ENCODE data around the gene COL28A1. TPM values are rescaled to one million over a fixed set of nuclear protein-coding genes. Genes with fewer than 3 reads are reported as not detected.

Gene COL28A1
- polyA plus RNA-seq, 3 donors: not detected

DNA sequence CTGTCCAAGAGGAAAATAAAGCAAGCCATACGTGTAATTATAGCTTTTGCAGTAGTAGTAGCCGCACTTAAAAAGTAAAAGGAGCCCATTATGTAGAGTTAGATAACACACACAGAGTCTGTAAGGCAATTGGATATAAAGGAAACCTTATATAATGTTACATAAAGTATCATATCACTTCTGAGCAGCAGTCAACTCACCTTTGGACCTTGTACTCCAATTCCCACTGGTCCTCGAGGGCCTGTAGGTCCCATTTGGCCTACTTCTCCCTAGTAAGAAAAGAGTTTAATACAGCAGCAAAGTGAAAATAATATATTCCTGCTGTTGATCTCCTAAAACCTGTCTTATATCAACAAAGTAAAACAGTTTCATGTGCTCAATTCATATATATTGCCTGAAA, 83.6 kb downstream of the COL28A1 start:
- Mint-ChIP-seq H3K9me3 (peaks cover 7 to 28% (median 17%) of the 10 kb centered on the region in 7 donors), H3K36me3 (no peaks in the 10 kb centered on the region), H3K4me1 (no peaks in the 10 kb centered on the region), H3K27me3 (ENCODE audit: low read depth in 3 of 3) (peaks cover 0 to 2% (median 0%) of the 10 kb centered on the region in 3 donors), H3K4me3 (no peak overlapping the region), H3K27ac (no peak overlapping the region)
- H3K9ac ChIP-seq (ENCODE audit: insufficient read depth, low read length, poor library complexity, severe bottlenecking): no peak overlapping the region
- no peaks in the 10 kb centered on the region for H3K36me3 ChIP-seq (replicated peaks in 1 of 2; ENCODE audit: control insufficient read depth in 1 of 2, insufficient read depth in 2 of 2, low read length in 2 of 2)
- no peak overlapping the region for H2AFZ ChIP-seq (ENCODE audit: insufficient read depth, low read depth, low read length, poor library complexity, severe bottlenecking)
- DNase-seq: no peak
- no peaks in the 10 kb centered on the region for H3K4me1 ChIP-seq (ENCODE audit: control insufficient read depth in 1 of 2, insufficient read depth in 2 of 2, low read length in 2 of 2)
- H3K27ac ChIP-seq (ENCODE audit: low read depth in 1 of 2, low read length in 2 of 2): no peak overlapping the region
- H3K79me2 ChIP-seq (ENCODE audit: insufficient read depth, low read length): no peaks in the 10 kb centered on the region
- WGBS (ENCODE audit: insufficient coverage): no CpG with 5 or more reads among the region's 3 CpGs
- H4K20me1 ChIP-seq (ENCODE audit: insufficient read depth, low read length): no peaks in the 10 kb centered on the region
- peaks cover 8 to 21% of the 10 kb centered on the region in 2 donors for H3K9me3 ChIP-seq (replicated peaks in 1 of 2; ENCODE audit: control insufficient read depth in 1 of 2, insufficient read depth in 1 of 2, low read length in 2 of 2)
- H3K27me3 ChIP-seq (ENCODE audit: control insufficient read depth in 2 of 2, insufficient read depth in 2 of 2, low read length in 2 of 2): no peaks in the 10 kb centered on the region
- TF ChIP-seq, protein P1, sequence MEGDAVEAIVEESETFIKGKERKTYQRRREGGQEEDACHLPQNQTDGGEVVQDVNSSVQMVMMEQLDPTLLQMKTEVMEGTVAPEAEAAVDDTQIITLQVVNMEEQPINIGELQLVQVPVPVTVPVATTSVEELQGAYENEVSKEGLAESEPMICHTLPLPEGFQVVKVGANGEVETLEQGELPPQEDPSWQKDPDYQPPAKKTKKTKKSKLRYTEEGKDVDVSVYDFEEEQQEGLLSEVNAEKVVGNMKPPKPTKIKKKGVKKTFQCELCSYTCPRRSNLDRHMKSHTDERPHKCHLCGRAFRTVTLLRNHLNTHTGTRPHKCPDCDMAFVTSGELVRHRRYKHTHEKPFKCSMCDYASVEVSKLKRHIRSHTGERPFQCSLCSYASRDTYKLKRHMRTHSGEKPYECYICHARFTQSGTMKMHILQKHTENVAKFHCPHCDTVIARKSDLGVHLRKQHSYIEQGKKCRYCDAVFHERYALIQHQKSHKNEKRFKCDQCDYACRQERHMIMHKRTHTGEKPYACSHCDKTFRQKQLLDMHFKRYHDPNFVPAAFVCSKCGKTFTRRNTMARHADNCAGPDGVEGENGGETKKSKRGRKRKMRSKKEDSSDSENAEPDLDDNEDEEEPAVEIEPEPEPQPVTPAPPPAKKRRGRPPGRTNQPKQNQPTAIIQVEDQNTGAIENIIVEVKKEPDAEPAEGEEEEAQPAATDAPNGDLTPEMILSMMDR (IDR thresholded peaks at IDR 0.05): no peak
- no peak overlapping the region for H3K4me2 ChIP-seq (replicated peaks; ENCODE audit: extremely low read depth, low read length, poor library complexity, severe bottlenecking)
- H3K4me3 ChIP-seq (replicated peaks in 1 of 3; ENCODE audit: low read depth in 2 of 3, low read length in 3 of 3): no peak overlapping the region
- intact Hi-C loops (cut with micrococcal nuclease): no loop called here

DNA sequence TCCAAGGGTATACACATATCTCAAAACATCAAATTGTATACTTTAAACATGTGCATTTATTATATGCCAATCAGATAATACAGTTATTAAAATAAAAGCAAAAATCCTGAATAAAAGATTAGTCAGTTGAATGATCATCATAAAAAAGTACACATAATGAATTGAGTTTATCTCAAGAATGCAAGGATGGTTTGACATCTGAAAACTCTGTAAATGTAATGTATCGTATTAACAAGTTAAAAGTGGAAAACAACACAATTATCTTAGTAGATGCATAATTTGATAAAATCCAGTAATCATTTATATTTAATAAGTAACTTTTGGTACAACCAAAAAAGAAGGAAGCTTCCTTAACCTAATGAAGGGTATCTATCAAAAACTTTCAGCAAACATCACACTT, 86.6 kb downstream of the COL28A1 start:
- WGBS (ENCODE audit: insufficient coverage): no CpG with 5 or more reads among the region's 1 CpG
- no peaks in the 10 kb centered on the region for H4K20me1 ChIP-seq (ENCODE audit: insufficient read depth, low read length)
- H3K27ac Mint-ChIP-seq: no peak overlapping the region

More for the DNA sequence above, 86.6 kb downstream of the COL28A1 start:
- Histone ChIP-seq H3K9ac (ENCODE audit: insufficient read depth, low read length, poor library complexity, severe bottlenecking) (no peak overlapping the region), H3K4me1 (ENCODE audit: control insufficient read depth in 1 of 2, insufficient read depth in 2 of 2, low read length in 2 of 2) (no peaks in the 10 kb centered on the region), H3K4me2 (replicated peaks; ENCODE audit: extremely low read depth, low read length, poor library complexity, severe bottlenecking) (no peak overlapping the region), H3K27ac (ENCODE audit: low read depth in 1 of 2, low read length in 2 of 2) (no peak overlapping the region), H3K79me2 (ENCODE audit: insufficient read depth, low read length) (no peaks in the 10 kb centered on the region), H2AFZ (ENCODE audit: insufficient read depth, low read depth, low read length, poor library complexity, severe bottlenecking) (no peak overlapping the region), H3K36me3 (replicated peaks in 1 of 2; ENCODE audit: control insufficient read depth in 1 of 2, insufficient read depth in 2 of 2, low read length in 2 of 2) (no peaks in the 10 kb centered on the region), H3K4me3 (replicated peaks in 1 of 3; ENCODE audit: low read depth in 2 of 3, low read length in 3 of 3) (no peak overlapping the region), H3K27me3 (ENCODE audit: control insufficient read depth in 2 of 2, insufficient read depth in 2 of 2, low read length in 2 of 2) (no peaks in the 10 kb centered on the region), H3K9me3 (replicated peaks in 1 of 2; ENCODE audit: control insufficient read depth in 1 of 2, insufficient read depth in 1 of 2, low read length in 2 of 2) (peaks cover 12 to 21% of the 10 kb centered on the region in 2 donors)
- H3K36me3 Mint-ChIP-seq: no peaks in the 10 kb centered on the region
- TF ChIP-seq, protein P1 (IDR thresholded peaks at IDR 0.05): no peak
- no peak for DNase-seq
- H3K4me1 Mint-ChIP-seq: no peaks in the 10 kb centered on the region
- H3K27me3 Mint-ChIP-seq (ENCODE audit: low read depth in 3 of 3): peaks cover 0 to 1% (median 0%) of the 10 kb centered on the region in 3 donors
- intact Hi-C loops (cut with micrococcal nuclease): no loop called here
- no peak overlapping the region for H3K4me3 Mint-ChIP-seq
- H3K9me3 Mint-ChIP-seq: peaks cover 12 to 40% (median 23%) of the 10 kb centered on the region in 7 donors
